Testis (tissue), 2 donors: Measurements from ENCODE around the gene S100A1.

Experiments
- CTCF ChIP-seq, 3 experiments: fragments of 450-650 bp in 2 of 3; fragments of 200-600 bp in 1 of 3; sonication (generic) in 1 of 3; IDR thresholded peaks; one replicate each; pipeline ENCODE4 v1.5.1; 2016 to 2019; ENCODE audit warnings: antibody characterized with exemption in 3 of 3, mild to moderate bottlenecking in 2 of 3, moderate library complexity in 1 of 3
- POLR2A ChIP-seq: fragments of 450-650 bp; IDR thresholded peaks from one replicate; pipeline ENCODE4 v1.6.1; 2017; ENCODE audit warnings: antibody characterized with exemption, mild to moderate bottlenecking, moderate library complexity

DNA sequence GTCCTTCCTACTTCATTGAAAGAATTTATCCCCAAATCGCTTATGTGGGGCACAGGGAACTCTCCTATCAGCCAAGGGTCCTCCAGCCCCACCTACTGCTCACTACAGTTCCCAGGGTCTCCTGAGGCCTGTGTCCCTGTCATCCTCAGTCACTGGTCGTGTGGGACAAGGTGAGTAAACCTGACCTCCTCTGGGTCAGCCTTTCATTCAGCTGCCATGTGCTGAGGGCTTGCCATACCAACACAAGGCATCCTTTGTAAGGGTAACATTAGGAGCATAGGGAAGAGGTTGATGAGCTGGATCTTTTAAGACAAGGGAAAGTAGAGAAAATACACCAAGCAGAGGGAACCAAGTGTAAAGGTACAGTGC, 19.1 kb downstream of the S100A1 start:
- no peak for TF ChIP-seq POLR2A
- TF ChIP-seq CTCF (IDR thresholded peaks at IDR 0.05) = no peak
